NCI-H1694 treated with DMSO at 0.1 percent for 48 hours (cell line): ENCODE measurements around the gene CAMK1.
"Not testable (repeated sequence)": the region's sequence is repeated elsewhere in the genome, so short reads cannot be mapped to it uniquely, and the experiment has no call there.

Source experiments
- DNase-seq: peaks from one replicate; lab custom pipeline; 2025; lab: John Stamatoyannopoulos, UW

The CAMK1 gene

DNA sequence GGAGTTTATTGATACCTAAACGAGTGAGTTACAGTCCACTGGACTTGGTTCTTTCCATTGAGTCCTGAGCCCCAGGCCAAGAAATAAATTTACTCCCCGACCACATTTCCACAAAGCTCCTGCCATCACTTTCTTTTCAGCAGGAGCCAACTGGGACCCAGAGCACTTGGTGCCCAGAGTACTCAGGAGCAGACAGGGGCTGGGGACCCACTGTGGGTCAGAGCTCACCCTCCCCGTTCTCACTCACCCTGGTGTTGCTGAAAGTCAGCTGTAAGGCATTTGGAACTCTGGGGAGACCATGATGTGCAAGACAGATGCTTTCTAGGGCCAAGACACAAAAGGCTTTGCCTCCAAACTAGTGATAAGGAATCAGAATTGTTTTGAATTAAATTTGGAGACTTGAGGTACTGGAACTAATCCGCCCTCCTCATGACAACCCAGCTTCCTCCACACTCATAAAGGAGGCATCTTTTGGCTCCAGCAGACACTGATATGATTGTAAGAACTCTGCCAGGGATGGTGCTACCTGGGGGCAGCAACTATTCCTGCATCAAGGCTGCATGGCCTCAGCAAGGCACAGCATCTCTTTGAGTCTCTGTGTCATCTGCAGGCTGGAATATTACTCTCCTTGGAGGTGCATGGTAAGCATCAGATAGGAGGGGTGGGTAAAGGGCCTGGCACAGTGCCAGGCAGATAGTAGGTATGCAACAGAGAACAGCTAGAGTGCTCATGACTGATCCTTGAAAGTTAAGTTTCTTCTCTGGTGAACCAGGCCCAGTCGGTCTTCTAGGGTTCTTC is 7.3 kb upstream of the CAMK1 start:
- no peak for DNase-seq

DNA sequence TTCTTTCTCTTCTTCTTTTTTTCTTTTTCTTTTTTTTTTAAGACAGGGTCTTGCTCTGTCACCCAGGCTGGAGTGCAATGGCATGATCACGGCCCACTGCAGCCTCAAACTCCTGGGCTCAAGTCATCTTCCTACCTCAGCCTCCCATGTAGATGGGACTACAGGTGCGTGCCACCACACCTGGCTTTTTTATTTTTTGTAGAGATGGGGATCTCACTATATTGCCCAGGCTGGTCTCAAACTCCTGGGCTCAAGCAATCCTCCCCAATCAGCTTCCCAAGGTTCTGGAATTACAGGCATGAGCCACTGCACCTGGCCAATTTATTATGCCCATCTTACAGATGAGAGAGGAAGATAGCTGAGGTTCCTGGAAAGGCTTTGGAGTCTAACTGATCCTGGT is 1.3 kb upstream of the CAMK1 start:
- DNase-seq, result not testable (repeated sequence)

DNA sequence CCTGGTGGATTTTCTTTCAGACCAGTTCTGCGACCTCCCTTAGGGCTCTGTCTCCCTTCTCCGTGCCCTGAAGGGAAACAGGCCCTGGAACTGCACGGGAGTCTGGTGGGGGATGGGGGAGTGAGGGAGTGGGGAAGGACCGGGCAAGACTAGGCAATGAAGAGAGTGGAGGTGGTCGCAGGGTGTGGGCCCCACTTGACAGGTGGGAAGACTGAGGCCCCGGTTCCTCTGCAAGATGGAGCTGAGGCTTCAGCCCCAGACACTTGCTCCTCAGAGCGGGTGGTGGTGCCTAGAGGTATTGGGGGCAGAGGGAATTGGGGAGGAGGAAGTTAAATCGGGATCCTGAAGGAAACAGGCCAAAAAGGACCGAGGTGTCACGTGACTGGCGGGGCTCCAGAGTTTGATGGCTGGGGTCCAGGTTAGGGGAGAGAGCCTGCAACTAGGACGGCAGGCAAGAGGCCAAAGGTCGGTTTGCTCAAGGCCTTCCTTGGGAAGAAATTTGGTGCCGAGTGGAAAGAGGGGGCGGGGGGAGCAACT is 597 bp upstream of the CAMK1 start:
- no peak for DNase-seq

DNA sequence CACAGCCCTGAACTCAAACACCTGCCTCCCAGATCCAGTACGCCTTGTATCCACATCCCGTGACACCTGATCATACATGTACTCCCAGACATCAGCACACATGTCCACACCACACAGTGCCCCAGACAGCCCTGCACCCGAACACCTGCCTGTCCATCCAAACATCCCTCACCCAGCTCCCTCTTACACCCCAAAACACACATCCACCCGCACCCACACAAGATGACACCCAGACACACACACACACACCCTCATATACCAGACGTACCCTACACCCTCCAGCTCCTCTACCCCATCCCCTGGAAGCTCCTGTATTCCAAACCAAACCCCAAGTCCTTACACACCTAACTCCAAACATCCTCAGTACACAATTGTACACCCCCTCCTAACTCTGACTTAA is 735 bp downstream of the CAMK1 start:
- DNase-seq, result no peak

DNA sequence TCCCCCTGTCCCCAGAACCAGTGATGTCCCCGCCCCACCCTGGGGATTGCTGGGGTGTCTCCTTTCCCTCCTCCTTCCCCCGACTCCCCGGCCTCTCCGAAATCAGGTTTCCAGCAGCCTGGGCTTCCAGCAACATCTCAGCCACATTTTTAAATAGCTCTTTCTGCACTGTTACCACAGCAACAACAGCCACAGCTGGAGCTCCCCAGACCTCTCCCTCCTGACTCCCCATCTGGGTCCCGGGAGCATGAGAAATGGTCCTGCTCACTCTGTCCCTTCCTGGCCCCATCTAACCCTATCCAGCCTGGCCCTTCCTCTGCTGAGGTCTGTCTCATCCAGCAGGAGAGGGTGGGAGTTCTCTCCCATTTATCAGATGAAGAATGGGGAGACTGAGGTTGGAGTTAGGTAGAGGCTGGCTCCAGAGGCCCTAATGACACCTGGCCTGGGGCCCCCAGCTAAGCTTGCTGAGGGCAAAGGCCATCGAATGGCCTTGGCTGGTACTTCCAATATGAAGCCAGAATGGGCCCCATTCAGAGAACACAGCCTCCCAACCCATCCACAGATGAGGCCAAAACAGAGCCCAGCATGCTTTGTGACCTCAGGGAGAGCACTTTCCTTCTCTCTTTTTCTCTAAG is 1.5 kb downstream of the CAMK1 start:
- no peak for DNase-seq

DNA sequence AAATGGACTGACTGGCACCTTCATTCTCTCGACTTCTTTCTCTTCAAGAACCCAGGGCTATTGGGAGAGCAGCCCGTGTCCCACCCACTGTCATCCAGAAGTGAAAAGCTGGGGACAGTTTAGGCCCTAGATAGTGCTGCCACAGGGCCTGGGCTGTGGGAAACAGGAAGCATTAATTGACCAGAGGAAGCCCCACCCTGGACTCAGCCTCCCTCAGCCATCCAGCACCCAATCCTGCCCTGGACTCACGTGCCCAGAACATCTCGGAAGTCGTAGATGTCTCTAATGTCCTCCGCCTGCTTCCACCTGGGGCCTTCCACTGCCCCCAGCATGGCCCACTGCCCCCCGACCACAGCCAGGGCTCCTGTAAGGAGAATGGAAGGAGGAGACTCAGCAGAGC is 2.3 kb downstream of the CAMK1 start:
- DNase-seq, result no peak

DNA sequence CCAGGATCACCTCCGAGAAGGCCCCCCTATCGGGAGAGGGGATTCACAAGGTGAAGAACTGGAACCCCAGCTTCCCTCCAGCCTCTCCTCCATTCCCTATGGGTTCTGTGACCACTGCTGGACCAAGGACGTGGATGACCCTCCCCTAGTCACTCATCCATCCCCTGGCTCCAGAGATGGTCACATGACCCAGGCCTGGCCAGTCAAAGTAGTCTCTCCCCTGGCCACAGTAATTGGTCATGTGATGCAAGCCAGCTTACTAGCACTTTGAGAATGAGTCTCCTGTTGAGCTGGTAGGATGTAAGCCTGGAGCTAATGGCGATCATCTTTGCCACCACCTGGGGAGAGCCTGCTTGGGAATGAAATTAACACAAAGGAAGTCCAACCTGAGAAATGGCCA is 3.9 kb downstream of the CAMK1 start:
- no peak for DNase-seq

DNA sequence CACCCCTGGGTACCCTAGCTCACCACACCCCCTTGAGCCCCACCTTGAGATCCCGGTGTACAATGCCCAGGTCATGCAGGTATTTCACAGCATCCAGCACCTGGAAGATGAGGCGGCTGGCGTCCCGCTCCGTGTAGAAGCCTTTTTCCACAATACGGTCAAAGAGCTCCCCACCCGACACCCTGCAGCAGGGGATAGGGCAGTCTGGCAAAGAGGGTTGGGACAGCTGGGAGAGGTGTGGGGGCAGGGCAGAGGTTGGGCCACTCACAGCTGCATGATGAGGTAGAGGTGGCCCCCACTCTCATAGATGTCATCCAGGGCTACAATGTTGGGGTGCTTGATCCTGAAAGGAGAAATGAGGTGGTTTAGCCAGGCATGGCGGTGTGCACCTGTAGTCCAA is 6.9 kb downstream of the CAMK1 start:
- DNase-seq, result no peak

DNA sequence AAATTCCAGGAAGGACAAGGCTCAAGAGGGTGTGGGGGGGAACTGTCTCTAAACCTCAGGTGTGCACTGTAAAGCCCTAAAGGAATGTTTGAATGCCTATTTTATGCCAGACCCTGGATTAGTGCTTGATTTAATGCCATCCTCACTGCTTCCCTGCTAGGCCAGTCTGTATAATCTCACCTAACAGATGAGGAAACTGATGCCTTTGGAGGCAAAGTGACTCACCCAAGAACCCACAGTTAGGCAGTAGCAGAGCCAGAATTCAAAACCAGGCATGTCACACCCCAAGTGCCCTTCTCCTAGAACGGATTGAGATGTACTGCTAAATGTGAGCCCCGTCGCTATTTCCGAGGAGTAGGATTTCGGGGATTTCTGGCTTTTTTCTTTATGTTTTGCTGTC is 7.8 kb downstream of the CAMK1 start:
- DNase-seq, result no peak

DNA sequence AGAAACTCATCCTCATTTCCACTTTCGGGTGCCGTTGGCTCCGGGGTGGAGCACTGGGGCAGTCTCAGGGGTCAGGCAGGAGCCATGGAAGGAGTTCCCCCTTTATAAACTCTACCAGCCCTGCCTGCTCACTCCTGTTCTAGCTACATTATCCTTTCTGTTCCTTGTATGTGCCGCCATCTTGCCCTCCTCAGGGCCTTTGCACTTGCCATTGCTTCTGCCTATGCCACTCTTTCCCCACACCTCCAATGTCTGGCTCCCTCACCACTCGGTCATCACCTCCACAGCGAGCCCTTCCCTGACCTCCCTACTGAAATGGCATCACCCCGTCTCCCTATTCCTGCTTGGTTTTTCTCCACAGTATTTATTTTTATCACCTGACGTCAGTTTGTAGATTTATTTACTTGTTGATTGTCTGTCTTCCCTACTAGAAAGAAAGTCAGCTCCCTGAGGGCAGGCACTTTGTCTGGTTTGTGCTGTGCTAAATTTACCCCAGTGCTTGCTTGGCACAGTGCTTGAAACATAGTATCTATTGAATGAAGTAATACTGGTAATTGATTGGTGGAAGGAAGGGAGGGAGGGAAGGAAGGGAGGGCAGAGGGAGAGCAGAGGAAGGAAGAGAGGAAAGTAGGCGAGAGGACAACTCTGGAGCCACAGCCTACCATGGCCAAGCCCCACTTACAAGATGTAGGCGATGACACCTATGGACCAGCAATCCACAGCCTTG is 8.8 kb downstream of the CAMK1 start:
- no peak for DNase-seq

DNA sequence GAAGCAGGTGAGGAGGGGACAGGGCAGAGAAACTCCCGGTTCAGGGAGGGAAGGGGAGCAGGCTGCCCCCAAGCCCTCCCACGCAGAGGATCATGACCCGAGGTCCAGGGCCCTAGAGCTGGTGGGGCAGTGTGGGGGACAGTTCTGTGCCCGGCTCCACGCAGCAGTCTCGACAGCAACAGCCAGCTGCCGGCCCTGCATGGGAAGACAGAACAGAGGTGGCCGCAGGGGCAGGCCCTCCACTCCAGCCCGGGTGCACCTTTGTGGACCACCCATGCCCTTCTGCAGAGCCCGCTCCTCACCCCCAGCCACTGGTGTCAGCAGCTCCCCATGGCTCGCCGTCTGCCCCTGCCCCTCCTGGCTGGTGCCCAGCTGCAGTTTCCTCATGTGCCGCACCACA is 12.3 kb downstream of the CAMK1 start:
- no peak for DNase-seq

DNA sequence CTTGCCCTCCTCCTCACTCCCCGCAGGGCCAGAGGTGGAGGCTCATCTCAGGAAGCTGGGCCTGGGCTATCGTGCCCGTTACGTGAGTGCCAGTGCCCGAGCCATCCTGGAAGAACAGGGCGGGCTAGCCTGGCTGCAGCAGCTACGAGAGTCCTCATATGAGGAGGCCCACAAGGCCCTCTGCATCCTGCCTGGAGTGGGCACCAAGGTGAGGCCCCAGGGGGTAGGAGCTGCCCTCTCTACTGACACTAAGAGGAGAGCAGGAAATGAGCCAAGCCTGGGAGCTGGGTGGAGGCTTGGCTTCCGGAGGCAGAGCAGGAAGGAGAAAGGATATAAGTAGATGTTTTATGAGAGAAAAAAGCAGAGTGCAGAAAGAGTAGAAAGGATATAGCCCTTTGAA is 15.1 kb downstream of the CAMK1 start:
- DNase-seq, result no peak

DNA sequence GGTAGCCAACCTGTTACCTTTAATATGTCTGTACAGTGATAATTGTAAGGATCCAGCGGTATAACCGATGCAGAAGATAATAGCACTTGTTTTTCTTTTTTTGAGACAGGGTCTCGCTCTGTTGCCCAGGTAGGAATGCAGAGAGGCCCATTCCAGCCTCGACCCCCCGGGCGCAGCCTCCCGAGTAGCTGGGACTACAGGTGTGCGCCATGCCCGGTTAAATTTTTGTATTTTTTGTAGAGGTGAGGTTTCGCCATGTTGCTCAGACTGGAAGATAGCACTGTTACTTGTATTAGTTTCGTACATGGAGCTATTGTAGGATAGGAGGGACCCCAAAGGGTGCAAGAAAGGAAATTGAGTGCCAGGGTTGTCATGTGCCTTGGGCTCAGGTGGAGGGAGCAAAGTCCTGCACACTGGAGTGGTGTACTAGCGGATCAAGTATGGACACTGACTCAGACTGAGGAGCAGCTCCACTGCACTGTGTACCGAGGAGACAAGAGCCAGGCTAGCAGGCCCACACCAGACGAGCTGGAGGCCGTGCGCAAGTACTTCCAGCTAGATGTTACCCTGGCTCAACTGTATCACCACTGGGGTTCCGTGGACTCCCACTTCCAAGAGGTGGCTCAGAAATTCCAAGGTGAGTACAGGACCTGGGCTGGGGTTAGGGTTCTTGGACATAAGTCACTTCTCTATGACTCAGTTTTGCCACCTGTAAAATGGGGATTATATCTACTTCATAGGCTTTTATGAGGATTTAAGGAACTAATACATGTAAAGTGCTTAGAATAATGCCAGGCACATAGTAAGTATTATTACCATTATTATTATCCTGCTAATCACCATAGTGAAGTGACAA is 19.0 kb downstream of the CAMK1 start:
- DNase-seq, result no peak

DNA sequence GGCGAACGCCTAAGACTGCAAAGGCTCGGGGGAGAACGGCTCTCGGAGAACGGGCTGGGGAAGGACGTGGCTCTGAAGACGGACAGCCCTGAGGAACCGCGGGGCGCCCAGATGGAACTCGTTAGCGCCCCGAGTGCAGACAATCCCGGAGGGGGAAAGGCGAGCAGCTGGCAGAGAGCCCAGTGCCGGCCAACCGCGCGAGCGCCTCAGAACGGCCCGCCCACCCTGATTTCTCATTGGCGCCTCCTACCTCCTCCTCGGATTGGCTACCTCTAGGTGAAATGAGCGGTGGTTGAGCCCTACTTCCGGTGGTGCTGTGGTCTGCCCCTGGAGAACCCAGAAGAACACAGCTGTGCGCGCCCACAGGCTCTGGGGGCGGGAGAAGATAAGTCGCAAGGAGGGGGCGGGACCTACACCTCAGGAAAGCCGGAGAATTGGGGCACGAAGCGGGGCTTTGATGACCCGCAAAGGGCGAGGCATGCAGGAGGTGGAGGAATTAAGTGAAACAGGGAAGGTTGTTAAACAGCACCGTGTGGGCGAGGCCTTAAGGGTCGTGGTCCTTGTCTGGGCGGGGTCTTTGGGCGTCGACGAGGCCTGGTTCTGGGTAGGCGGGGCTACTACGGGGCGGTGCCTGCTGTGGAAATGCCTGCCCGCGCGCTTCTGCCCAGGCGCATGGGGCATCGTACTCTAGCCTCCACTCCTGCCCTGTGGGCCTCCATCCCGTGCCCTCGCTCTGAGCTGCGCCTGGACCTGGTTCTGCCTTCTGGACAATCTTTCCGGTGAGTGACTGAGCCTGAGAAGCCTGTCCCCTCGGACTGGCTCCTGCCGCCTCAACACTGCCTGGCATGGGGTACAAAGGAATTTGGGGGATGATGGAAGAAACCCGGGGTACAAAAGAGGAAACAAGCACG is 19.8 kb downstream of the CAMK1 start, which contains the start of gene OGG1:
OGG1 (plus strand) TSS at position 308 of the 911 bp plus-strand sequence; CDS start at position 643, 335 bp downstream.
- peak; percentile 82 for DNase-seq

DNA sequence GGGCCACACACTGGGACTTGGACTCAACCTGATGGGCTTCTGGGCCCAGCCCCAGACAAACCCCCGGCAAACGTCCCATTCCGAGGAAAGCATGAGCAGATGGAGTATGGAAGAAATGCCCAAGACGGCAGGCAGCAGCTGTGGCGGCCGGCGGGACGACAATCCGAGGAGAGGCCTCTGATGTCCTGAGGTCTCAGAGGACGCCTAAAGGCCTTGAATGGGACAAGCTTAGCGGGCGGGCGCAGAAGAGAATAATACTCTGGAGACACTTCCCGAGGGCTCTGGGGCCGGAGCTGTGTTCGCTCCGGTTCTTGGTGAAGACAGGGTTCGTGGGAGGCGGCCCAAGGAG is 20.5 kb downstream of the CAMK1 start:
- no peak for DNase-seq

DNA sequence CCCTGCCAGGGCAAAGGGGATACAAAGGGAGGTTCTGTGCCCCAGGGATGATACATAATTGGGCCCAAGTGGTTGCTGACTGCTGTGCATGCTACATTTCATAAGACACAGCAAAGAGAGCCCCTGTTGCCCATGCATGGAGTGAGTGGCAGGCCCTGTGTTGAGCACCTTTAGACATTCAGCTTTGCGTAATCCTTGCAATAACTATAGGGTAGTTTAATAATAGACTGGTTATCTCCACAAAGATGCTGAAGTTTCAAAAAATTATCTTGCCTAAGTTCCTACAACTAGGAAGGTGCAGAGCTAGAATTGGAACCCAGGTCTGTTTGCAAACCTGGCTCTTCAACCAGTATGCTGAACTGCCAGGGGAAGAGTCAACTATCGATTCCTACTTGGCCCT is 21.7 kb downstream of the CAMK1 start:
- no peak for DNase-seq

DNA sequence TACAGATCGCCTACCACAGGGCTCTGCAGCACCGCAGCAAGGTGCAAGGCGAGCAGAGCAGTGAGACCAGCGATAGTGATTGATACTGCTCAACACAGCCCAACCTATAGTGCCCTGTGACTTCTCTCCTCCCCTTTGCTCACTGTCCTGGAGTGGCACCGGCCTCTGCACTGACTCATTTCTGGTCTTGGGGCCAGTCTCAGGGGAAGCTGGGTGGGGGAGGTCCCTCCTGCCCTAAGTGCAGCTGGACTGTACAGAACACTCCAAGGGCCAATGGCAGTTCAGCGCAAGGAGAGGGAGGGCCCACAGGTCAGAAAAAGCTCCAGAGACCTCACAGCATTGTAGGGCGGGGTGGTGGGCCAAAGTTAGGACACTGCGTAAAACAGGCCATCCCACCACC is 22.5 kb downstream of the CAMK1 start:
- DNase-seq, result no peak

DNA sequence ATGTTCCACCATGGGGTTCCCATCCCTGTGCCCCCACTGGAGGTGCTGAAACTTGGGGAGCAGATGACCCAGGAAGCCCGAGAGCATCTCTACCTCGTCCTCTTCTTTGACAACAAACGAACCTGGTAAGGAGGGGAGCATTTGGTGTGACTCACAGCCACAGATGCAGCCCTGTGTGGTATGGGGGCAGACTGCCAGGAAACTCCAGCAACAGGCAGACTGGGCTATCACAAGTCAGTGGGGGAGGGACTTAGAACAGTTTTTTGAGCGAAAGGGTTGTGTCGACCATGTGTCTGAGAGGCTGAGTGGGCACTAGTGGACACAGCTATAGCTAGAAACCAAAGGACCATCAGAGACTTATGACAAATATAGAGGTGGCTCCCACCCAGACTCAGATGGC is 23.4 kb downstream of the CAMK1 start:
- no peak for DNase-seq

DNA sequence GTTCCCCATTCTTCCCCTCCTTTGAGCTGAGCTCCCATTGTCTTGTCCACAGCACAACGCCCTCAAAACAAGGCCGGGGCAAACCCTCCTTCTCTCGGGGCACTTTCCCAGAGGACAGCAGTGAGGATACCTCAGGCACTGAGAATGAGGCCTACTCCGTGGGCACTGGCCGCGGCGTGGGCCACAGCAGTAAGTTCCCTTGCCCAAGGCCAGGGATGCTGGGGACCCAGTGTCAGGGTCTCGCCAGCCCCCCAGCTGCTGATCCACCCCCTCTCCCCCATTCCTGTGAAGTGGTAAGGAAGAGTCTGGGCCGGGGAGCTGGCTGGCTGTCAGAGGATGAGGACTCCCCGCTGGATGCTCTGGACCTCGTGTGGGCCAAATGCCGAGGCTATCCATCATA is 24.2 kb downstream of the CAMK1 start:
- DNase-seq, result no peak

DNA sequence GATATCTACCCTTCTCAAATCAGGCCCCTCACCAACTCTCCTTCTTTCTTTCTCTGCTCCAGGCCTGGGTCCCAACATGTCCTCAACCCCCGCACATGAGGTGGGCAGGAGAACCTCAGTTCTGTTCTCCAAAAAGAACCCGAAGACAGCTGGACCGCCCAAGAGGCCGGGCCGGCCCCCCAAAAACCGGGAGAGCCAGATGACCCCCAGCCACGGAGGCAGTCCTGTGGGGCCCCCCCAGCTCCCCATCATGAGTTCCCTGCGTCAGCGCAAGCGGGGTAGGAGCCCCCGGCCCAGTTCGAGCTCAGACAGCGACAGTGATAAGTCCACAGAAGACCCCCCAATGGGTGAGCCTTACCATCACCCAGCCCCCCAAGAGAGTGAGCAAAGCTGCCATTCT is 25.6 kb downstream of the CAMK1 start:
- no peak for DNase-seq

DNA sequence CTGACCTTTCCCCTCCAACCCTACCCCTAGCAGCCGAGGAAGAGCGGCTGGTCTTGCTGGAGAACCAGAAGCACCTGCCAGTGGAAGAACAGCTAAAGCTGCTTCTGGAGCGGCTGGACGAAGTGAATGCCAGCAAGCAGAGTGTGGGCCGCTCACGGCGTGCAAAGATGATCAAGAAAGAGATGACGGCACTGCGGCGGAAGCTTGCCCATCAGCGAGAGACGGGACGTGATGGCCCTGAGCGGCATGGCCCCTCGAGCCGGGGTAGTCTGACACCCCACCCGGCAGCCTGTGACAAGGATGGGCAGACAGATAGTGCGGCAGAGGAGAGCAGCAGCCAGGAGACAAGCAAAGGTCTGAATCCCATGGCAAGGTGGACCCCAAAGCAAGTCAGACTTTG is 26.2 kb downstream of the CAMK1 start:
- DNase-seq, result no peak
